PC-3 (cell line): Measurements from ENCODE around the gene EMSY.

Experiments
- CTCF ChIP-seq: fragments of 300-600 bp; sonication (generic); conservative IDR thresholded peaks from 2 replicates; pipeline ENCODE4 v1.5.1; 2017; ENCODE audit warnings: antibody characterized with exemption, low read depth, mild to moderate bottlenecking, low read length
- EZH2 ChIP-seq: fragments of 300-600 bp; sonication (generic); IDR thresholded peaks from one replicate; pipeline ENCODE4 v1.6.1; 2017; ENCODE audit warnings: antibody characterized with exemption, mild to moderate bottlenecking, low read length; ENCODE audit not compliant: unreplicated experiment

DNA sequence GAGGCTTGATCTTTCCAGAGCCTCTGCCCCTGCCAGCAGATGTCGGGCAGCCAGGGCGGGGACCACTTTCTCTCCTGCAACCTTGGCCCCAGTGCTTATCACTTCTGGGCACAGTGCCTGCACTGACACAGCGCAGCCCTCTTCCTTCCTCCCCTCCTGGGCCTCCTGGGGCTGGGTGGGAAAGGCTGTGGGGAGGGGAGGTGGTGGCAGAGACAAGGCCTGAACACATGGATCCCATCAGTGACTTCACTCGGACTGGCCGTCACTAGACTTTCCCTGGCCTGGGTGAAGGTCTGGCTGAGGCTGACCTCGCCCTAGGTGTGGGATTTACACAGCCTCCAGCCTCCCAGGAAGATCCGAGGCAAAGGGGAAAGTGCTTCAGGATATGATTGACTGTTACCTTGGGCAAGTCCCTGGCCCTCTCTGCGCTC is 157.6 kb downstream of the EMSY start:
- TF ChIP-seq EZH2, result no peak
- TF ChIP-seq CTCF, result no peak
